Loucy (cell line): Measurements from ENCODE around the gene DUSP21.

ENCODE experiments used
- EZH2phosphoT487 ChIP-seq: fragments of 200-600 bp; IDR thresholded peaks from 2 replicates; pipeline ENCODE4 v1.6.1; 2018; ENCODE audit warnings: antibody characterized with exemption, mild to moderate bottlenecking, moderate library complexity, borderline replicate concordance
- TF ChIP-seq, protein P1 (sequence below): fragments of 200-600 bp; sonication (generic); conservative IDR thresholded peaks from 2 replicates; pipeline ENCODE4 v1.5.1; 2014; ENCODE audit warnings: mild to moderate bottlenecking, antibody characterized with exemption, low read length

DNA sequence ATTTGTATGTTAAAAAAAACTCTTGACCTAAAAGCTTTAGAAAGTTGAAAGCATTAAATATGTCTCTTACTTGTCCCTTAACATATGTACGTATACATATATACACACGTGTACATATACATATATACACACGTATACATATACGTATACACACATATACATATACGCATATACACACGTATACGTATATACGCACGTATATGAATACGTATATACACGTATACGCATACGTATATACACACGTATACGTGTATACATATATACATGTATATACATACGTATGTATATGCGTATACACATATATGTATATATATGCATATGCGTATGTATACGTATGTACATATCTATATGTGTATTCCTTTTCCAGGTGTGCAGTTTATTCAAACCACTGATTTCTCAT, 32.9 kb downstream of the DUSP21 start:
- TF ChIP-seq, protein P1, sequence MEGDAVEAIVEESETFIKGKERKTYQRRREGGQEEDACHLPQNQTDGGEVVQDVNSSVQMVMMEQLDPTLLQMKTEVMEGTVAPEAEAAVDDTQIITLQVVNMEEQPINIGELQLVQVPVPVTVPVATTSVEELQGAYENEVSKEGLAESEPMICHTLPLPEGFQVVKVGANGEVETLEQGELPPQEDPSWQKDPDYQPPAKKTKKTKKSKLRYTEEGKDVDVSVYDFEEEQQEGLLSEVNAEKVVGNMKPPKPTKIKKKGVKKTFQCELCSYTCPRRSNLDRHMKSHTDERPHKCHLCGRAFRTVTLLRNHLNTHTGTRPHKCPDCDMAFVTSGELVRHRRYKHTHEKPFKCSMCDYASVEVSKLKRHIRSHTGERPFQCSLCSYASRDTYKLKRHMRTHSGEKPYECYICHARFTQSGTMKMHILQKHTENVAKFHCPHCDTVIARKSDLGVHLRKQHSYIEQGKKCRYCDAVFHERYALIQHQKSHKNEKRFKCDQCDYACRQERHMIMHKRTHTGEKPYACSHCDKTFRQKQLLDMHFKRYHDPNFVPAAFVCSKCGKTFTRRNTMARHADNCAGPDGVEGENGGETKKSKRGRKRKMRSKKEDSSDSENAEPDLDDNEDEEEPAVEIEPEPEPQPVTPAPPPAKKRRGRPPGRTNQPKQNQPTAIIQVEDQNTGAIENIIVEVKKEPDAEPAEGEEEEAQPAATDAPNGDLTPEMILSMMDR, result no peak
- TF ChIP-seq EZH2phosphoT487, result no peak
